ENCODE data around the gene FBN2. TPM values are rescaled to one million over a fixed set of nuclear protein-coding genes. Genes with fewer than 3 reads are reported as not detected.

FBN2 gene
- total and polyA plus RNA-seq, 12 donors = 2.2 to 237 (median 21.6) TPM

DNA sequence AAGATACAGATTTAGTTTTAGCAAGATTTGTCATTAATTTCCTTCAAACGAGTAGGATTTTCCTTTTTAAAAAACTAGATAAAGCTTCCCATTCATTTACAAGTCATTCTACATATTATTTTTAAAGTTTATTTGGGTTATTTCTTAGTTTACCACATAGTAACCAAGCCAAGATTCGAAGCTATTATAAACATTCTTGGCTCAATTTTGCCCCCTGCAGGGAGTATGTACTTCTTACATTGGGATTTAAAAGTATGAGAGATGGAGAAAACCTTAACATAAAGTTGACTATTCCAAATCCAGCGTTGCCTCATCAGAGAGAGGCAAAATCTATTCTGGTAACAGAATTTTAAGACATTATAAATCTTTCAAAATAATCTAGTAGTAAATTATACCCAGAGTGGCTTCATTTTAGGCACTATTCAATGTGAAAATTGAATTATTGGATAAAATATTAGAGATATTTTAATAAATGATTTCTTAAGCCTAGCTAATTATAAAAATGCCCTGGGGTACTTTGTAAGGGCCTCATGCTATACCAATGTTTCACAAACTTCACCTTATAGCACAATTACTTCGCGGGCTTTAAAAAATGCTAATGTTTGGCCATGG lies 39.1 kb downstream of the FBN2 start:
- intact Hi-C loops (cut with DNase I) = loop anchor here in 1 of 2 donors (5.0 kb wide), 1 partner anchor 287 kb away; no protein-coding TSS in a partner anchor
- H3K36me3 ChIP-seq (replicated peaks in 1 of 2) = no peaks in the 10 kb centered on the region
- no peaks in the 10 kb centered on the region for H3K27me3 ChIP-seq
- no peak overlapping the region for H3K4me3 ChIP-seq
- H3K9me3 ChIP-seq (replicated peaks in 1 of 3) = peaks cover 0 to 7% (median 0%) of the 10 kb centered on the region in 3 donors
- no peak for TF ChIP-seq POLR2A (IDR thresholded peaks at IDR 0.05)
- TF ChIP-seq, protein P1, sequence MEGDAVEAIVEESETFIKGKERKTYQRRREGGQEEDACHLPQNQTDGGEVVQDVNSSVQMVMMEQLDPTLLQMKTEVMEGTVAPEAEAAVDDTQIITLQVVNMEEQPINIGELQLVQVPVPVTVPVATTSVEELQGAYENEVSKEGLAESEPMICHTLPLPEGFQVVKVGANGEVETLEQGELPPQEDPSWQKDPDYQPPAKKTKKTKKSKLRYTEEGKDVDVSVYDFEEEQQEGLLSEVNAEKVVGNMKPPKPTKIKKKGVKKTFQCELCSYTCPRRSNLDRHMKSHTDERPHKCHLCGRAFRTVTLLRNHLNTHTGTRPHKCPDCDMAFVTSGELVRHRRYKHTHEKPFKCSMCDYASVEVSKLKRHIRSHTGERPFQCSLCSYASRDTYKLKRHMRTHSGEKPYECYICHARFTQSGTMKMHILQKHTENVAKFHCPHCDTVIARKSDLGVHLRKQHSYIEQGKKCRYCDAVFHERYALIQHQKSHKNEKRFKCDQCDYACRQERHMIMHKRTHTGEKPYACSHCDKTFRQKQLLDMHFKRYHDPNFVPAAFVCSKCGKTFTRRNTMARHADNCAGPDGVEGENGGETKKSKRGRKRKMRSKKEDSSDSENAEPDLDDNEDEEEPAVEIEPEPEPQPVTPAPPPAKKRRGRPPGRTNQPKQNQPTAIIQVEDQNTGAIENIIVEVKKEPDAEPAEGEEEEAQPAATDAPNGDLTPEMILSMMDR (IDR thresholded peaks at IDR 0.05) = peak; percentile 7 to 50 (median 44)
- DNase-seq = peak in 2 of 7 donors; percentile 15 to 17
- H3K27ac ChIP-seq = no peak overlapping the region
- 53 to 59% (median 56%) methylated on average over 5 of the region's 5 CpGs for WGBS, 4 donors
- H3K4me1 ChIP-seq (replicated peaks in 1 of 2) = no peaks in the 10 kb centered on the region

DNA sequence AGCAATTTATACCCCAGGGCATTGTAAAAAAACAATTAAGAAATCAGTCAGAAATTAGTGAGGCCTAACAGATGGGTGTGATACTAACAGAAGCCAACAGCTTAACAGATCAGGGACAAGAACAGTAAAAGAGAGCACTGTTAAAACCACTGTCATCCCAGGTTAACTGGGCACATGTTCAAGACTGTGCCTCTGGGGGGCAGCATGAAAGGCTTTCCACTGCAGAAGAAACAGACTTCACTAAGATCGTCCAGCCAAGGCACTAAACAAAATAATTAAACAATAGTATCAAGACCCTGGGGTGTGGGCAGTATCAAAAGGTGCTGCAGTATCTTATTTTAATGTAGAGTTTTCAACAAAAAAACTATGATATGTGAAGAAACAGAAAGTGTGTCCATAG lies 43.5 kb downstream of the FBN2 start:
- Histone ChIP-seq H3K27ac (no peak overlapping the region), H3K4me3 (no peak overlapping the region), H3K9me3 (replicated peaks in 1 of 3) (peaks cover 0 to 7% (median 0%) of the 10 kb centered on the region in 3 donors), H3K36me3 (replicated peaks in 1 of 2) (no peaks in the 10 kb centered on the region), H3K4me1 (replicated peaks in 1 of 2) (no peaks in the 10 kb centered on the region), H3K27me3 (no peaks in the 10 kb centered on the region)
- WGBS, 4 donors = 65 to 81% (median 76%) methylated on average over 1 of the region's 1 CpG
- TF ChIP-seq POLR2A (IDR thresholded peaks at IDR 0.05) = no peak
- TF ChIP-seq, protein P1 (IDR thresholded peaks at IDR 0.05) = no peak
- no peak for DNase-seq
- intact Hi-C loops (cut with DNase I) = no loop called here

DNA sequence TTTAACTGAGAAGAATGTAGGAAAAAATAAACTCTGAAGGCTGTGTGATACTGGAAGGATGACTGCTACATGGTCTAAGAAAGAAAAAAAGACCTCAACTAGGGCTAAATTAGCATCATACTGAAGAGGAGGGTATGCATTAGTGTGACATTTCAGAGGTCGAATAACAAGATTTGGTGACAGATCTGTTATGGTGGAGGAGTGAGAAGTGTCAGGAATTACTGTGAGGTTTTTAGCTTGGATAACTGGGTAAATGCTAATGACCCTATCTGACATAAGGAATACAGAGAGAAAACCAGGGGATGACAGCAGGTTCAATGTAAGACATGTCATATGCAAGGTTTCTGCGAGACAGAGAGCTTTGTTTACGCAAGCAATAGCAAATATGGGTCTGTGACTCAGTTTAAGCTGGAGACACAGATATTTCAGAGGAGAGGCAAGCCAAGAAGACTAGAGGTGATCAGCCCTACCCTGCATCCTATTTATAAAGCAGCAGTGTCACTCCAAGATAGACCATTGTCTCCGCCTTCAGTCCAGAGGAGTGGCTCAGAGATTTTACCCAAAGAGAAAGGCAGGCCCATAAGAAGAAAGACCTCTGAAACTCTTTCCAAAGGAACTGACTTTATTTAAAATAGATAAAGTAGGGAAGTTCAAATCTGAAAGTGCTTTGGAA lies 44.3 kb downstream of the FBN2 start:
- intact Hi-C loops (cut with DNase I) = no loop called here
- 91 to 98% (median 96%) methylated on average over 4 of the region's 4 CpGs for WGBS, 4 donors
- Histone ChIP-seq H3K9me3 (replicated peaks in 1 of 3) (peaks cover 0 to 7% (median 0%) of the 10 kb centered on the region in 3 donors), H3K4me3 (no peak overlapping the region), H3K4me1 (replicated peaks in 1 of 2) (no peaks in the 10 kb centered on the region), H3K27me3 (no peaks in the 10 kb centered on the region), H3K27ac (no peak overlapping the region), H3K36me3 (replicated peaks in 1 of 2) (no peaks in the 10 kb centered on the region)
- no peak for DNase-seq
- no peak for TF ChIP-seq POLR2A (IDR thresholded peaks at IDR 0.05)
- TF ChIP-seq, protein P1 (IDR thresholded peaks at IDR 0.05) = no peak

DNA sequence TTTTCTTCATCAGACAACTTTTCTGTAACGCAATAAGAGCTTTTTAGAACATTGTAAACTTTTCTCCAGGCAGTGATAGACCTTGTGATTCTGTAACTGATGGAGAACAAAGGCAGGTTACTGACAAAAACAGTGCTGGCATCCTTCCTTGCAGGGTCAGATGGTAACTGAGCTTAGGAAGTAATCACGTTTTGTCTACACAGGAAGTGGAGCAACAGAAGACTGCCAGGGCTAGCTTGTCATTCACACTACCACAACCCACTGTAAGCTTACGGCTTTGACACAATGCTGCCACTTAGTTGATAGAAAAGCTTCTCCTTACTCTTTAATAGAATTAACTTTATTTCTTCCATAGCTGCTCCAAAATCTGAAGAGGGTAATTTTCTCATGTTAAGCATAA lies 46.8 kb downstream of the FBN2 start:
- Histone ChIP-seq H3K4me3 (no peak overlapping the region), H3K9me3 (replicated peaks in 1 of 3) (peaks cover 0 to 7% (median 0%) of the 10 kb centered on the region in 3 donors), H3K36me3 (replicated peaks in 1 of 2) (no peaks in the 10 kb centered on the region), H3K27ac (no peak overlapping the region), H3K4me1 (replicated peaks in 1 of 2) (no peaks in the 10 kb centered on the region), H3K27me3 (no peaks in the 10 kb centered on the region)
- WGBS, 4 donors = 40 to 53% (median 46%) methylated on average over 3 of the region's 3 CpGs
- DNase-seq = peak in 1 of 7 donors; percentile 20
- intact Hi-C loops (cut with DNase I) = no loop called here
- TF ChIP-seq, protein P1 (IDR thresholded peaks at IDR 0.05) = no peak
- TF ChIP-seq POLR2A (IDR thresholded peaks at IDR 0.05) = no peak
